ENCODE measurements around the gene ZNF208. TPM values are rescaled to one million over a fixed set of nuclear protein-coding genes. Genes with fewer than 3 reads are reported as not detected.
A peak's percentile ranks its signal among the peaks of the same experiment; 100 is the strongest.
"Not testable (repeated sequence)": the region's sequence is repeated elsewhere in the genome, so short reads cannot be mapped to it uniquely, and the experiment has no call there.

The ZNF208 gene
- 20.7 TPM for total RNA-seq
- long read RNA-seq, partial matches to known transcripts = 2 of 12 reads
- long read RNA-seq, other reads (novel, unspliced or antisense) = 9 of 12 reads

DNA sequence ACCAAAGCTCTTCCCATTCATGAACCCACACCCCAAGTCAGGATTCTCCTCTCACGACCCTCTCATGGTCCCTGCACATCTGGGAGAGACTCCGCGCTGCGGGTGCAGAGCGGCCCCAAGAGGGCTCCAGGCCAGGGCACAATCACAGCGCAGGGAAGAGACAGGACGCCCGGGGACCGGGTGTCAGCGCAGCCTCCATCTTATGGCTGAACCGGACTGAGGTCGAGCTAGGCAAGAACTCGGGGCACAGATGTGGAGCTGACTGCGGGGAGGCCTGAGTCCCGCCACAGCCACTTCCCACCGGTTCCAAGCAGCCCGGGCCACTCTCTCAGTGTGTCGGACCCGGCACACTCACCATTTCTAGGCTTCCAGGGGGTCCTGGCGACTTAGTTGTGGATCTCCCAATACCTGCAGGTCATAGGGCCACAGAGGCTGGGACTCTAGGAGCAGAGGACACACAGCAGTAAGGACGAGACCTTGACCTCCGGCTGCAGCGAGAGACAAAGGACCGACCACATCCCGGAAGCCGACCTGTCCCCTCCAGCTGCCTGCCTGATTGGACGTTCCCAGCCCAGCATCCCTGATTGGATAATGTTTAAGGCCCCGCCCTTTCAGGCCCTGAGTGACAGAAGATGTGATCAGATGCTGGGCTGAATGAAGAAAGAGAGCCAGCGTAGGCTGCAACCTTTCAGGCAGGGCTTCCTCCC, at the start of gene ZNF208:
Gene ZNF208, minus strand, starts transcription at position 507 of the 707 bp plus-strand sequence. Its CDS starts 149 bp downstream, at position 358.
- DNase-seq (peak; percentile 81), ATAC-seq (ENCODE audit: poor library complexity) (peak; percentile 98)
- intact Hi-C loops (cut with DNase I) = not testable (repeated sequence)

DNA sequence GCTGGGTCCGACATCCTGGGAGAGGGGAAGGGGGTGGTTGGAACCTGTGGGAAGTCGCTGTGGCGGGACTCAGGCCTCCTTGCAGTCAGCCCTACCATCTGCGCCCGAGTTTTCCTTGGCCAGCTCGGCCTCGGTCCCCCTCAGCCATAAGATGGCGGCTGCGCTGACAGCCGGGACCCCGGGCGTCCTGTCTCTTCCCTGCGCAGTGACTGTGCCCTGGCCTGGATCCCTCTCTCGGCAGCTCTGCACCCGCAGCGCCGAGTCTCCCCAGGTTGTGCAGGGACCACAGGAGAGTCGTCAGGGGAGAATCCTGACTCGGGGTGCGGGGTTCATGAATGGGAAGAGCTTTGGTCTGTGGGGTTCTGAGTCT, 41.9 kb upstream of the ZNF208 start:
- ATAC-seq (ENCODE audit: poor library complexity) = peak; percentile 64
- intact Hi-C loops (cut with DNase I) = no loop called here
- peak; percentile 48 for DNase-seq

DNA sequence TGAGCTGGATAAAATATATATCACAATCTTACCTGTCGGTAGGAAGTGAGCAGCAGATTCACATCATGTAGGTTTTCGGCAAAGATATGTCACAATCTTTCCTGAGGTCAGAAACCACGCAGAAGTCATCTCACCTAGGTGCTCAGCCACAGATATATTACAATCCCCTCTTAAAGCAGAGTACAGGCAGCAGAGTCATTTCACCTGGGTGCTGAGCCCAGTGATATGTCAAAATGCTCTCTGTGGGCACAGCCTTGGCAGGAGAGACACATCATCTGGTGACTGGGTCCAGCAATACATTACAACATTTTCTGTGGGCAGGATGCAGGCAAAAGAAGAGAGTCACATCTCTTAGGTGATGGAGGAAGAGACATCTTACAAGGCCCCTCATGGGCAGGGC, 30.4 kb upstream of the ZNF208 start:
- intact Hi-C loops (cut with DNase I); ATAC-seq (ENCODE audit: poor library complexity); DNase-seq: not testable (repeated sequence)

DNA sequence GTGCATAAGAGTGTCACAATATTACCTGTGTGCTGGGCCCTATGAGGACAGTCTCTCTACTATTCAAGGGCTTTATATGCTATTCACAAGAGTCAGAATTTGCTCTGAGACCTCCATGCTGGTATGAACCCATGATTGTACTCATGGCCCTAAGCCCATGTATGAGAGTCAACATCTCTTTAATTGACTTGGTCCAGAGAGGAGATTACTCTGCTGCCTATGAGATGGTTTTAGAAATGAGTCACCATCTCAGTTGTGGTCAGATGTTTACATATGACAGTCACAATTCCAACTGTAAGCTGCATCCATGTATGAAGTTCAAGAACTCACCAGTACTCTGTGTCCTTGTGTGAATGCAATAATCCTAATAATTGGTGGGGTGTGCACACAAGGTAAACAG, 19.9 kb upstream of the ZNF208 start:
- no peak for ATAC-seq (ENCODE audit: poor library complexity)
- intact Hi-C loops (cut with DNase I) = no loop called here
- DNase-seq = no peak

DNA sequence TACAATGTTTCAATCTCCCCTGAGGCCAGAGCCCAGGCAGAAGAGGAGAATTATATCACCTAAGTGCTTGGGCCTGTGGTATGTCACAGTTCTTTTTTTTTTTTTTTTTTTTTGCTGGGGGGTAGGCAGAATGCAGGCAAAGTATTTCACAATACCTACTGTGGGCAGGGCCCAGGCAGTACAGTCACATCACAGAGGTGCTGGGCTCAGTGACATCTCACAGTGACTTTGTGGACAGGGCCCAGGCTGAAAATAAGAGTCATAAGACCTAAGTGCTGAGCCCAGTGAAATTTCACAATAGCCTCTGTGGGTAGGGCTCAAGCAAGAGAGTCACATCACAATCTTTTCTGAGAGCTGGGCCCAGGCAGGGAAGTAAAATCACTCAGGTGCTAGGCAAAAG, 15.9 kb upstream of the ZNF208 start:
- intact Hi-C loops (cut with DNase I) = no loop called here
- ATAC-seq (ENCODE audit: poor library complexity) = peak; percentile 60
- no peak for DNase-seq

DNA sequence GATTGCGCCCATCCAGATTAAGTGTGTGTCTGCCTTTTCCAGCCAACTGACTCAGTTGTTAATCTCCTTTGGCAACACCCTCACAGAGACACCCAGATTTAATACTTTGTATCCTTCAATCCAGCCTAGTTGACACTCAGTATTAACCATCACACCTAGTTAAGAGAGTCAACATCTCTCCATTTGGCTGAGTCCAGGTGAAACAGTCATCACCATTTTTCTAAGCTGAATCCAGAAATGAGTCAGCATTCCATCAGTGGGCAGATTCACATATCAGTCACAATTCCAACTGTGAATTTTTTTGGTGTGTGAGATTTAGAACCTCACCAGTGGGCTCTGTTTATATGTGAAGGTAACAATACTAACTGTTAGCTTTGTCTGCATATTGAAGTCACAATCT, 14.8 kb upstream of the ZNF208 start:
- ATAC-seq (ENCODE audit: poor library complexity); intact Hi-C loops (cut with DNase I); DNase-seq: not testable (repeated sequence)

DNA sequence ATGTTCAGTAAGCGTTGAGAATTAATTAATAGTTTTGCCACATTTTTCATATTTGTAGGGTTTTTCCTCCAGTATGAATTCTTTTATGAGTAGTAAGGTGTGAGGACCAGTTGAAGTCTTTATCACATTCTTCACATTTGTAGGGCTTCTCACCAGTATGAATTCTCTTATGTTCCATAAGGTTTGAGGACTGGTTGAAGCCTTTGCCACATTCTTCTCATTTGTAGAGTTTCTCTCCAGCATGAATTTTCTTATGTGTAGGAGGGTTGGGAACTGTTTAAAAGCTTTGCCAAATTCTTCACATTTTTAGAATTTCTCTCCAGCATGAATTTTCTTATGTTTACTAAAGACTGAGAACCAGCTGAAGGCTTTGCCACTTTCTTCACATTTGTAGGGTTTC, 40.3 kb downstream of the ZNF208 start:
- no peak for DNase-seq
- ATAC-seq (ENCODE audit: poor library complexity) = no peak
- intact Hi-C loops (cut with DNase I) = no loop called here

DNA sequence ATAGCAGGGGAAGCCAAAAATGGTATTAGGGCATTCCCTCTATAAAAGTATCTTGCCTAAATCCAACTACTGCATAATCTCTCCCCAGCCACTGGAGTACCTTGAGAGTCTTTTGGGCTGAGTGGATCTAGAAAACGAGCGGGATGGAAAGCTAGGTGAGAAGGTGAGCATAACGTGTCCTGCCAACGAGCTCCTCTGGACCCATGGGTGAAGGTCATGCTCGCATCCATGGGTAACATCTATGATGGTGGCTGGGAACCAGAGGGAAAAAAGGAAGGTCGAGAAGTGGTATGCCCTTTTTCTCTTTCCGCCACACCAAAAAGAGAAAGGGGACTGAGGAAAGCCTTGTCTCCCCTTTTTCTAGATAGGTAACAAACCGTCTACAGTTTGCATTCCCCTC, 63.0 kb downstream of the ZNF208 start:
- ATAC-seq (ENCODE audit: poor library complexity) (no peak), DNase-seq (no peak)
- intact Hi-C loops (cut with DNase I) = no loop called here

DNA sequence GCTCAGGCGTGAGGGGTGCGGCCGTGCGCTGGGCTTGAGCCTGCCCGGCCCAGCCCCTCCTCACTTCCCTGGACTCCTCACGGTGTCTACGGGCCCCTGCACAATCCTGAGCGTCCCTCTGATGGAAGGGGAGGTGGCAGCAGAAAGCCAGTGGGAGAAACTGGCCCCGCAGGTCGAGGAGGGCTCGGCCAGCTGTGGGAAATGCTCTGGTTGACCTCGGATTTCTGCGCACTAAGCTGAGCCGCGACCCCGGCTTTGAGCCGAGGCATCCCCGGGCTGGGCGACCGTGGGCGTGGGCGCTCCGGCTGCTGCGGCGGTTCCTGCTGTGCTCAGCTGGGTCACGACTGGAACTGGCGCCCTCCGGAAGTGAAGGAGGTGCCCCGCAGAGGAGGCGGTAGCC, 70.1 kb downstream of the ZNF208 start:
- ATAC-seq (ENCODE audit: poor library complexity) (no peak), DNase-seq (no peak)

DNA sequence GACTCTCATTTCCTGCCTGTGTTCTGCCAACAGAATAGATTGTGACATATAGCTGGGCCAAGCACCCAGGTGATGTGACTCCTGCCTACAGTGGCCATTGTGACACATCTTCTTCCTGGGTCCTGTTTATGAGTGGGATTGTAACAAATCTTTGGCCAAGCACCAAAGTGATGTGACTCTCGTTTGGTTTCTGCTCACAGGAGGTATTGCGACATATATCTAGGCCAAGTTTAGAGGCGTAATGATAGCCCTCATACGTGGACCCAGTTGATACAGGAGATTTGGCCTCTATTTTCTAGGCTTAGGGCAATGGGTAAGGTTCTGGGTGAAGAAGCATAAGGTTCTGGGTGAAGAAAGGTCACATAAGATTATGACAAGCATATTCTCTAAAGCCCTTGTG, 76.2 kb downstream of the ZNF208 start:
- DNase-seq (no peak), ATAC-seq (ENCODE audit: poor library complexity) (no peak)
- intact Hi-C loops (cut with DNase I) = no loop called here

More for the DNA sequence above, 70.1 kb downstream of the ZNF208 start:
- intact Hi-C loops (cut with DNase I) = no loop called here

DNA sequence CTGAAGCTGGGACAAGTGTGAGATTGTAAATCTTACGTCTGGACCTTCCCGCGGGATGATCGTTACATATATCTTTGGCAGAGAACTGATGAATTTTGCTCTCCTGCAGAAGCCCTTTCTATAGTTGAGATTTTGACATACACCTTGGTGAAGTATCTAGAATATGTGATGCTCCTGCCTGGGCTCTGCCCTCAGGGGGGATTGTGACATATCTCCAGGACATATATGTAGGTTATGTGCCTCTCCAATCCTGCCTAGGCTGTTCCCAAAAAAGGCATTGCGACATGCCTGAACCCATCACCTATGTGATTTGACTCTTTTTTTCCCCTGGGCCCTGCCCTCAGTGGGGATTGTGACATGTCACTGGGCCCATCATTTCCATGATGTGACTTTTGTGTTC, 76.6 kb downstream of the ZNF208 start:
- ATAC-seq (ENCODE audit: poor library complexity) = no peak

DNA sequence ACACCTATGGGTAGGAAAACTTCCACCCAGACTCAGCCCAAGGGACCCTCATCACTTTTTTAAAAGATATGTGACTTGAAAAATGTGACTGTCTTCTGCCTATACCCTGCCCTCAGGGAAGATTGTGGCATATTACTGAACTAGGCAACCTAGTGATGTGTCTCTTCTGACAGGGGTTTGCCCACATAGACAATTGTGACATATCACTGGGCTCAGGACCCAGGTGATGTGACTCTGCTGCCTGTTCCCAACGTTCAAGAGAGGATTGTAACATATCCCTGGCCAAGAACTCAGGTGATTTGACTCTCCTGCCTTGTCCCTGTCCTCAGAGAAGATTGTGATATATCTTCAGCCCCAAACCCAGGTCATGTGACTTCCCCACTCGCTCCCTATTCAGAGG, 88.5 kb downstream of the ZNF208 start:
- ATAC-seq (ENCODE audit: poor library complexity) (no peak), DNase-seq (no peak)
- intact Hi-C loops (cut with DNase I) = no loop called here

More for the DNA sequence above, 76.6 kb downstream of the ZNF208 start:
- intact Hi-C loops (cut with DNase I) = no loop called here
- DNase-seq = no peak

DNA sequence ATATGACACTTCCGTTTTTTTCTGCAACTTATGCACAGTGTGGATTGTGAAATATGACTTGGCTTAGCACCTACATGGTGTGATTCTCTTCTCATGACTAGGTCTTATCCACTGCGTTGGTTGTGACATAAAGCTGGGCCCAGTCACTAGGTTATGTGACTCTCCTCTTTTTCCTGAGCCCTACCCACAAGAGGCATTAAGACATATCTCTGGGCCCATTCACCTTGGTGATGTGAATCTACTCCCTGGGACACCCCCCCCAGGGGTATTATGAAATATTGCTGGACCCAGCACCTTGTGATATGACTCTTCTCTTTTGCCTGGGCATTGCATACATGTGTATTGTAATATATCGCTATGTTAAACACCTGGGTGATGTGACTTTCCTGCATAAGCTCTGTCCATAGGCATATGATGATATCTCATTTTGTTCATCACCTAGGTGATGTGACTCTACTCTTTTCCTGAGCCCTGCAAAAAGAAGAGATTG, 89.0 kb downstream of the ZNF208 start:
- intact Hi-C loops (cut with DNase I) = no loop called here
- DNase-seq = no peak
- ATAC-seq (ENCODE audit: poor library complexity) = no peak

DNA sequence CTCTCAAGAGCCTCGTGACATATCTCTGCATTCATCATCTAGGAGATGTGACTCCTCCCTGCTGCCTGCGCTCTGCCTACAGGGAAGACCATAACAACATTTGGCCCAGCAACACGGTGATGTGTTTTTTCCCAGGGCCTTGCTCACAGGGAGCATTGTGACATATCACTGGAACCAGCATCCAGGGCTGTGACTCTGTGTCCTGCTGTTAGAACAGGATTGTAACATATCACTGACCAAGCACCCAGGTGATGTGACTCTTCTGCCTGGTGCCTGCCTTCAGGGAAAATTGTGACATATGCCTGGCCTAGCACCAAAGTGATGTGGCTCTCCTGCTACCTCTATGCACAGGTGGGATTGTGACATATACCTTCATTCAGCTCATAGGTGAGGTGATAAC, 95.3 kb downstream of the ZNF208 start:
- DNase-seq (no peak), ATAC-seq (ENCODE audit: poor library complexity) (no peak)
- intact Hi-C loops (cut with DNase I) = no loop called here

DNA sequence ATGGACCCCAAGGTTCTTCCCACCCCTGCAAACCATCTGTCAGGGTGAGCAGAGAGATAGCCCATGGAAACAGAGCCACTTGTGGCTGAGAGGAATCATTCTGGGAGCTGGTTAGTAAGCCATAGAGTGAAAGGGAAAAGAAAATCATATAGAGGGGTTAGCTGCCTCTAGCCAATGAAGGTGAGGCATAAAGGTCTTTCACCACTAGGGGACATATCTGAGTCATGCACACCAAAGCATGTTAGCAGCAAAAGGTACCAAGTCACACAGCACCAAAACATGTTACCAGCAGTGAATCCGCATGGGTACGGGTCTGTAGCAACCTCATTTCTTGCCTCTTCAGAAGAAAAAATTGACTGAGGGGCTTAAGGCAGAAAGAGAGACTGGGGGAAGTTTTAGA, 98.1 kb downstream of the ZNF208 start:
- DNase-seq = no peak
- no peak for ATAC-seq (ENCODE audit: poor library complexity)
- intact Hi-C loops (cut with DNase I) = no loop called here

DNA sequence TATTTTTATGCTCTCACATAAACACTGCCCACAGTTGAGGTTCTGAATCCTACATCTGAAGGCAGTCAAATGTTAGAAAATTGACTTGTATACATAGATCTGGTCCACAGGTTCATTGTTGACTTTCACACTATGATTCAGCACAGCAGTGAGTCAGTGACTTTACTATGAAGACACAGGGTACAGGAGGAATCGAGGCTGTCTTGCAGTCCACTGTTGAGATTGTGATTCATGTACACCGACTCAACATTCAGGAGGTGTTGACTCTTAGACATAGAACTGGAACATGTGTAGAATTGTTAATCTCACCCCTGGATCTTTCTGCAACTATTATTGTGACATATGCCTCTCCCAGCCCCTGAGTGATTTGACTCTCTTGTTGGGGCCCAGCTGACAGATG, 100.4 kb downstream of the ZNF208 start:
- intact Hi-C loops (cut with DNase I) = no loop called here
- no peak for ATAC-seq (ENCODE audit: poor library complexity)

DNA sequence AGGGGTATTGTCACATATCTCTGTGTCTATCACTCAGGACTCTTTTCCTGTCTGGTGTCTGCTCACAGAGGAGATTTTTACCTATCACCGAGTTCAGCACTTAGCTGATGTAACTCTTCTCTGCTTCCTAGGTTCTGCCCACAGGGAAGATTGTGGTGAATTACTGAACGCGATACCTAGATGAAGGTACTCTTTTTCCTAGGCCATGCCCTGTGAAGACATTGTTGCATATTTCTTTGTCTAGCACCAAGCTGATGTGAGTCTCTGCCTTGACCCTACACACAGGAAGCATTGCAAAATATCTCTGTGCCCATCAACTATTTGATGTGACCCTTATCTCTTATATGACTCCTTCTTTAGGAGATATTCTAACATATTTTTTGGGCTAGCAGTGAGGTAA, 102.7 kb downstream of the ZNF208 start:
- DNase-seq = no peak
- no peak for ATAC-seq (ENCODE audit: poor library complexity)
- intact Hi-C loops (cut with DNase I) = no loop called here

More for the DNA sequence above, 100.4 kb downstream of the ZNF208 start:
- no peak for DNase-seq

DNA sequence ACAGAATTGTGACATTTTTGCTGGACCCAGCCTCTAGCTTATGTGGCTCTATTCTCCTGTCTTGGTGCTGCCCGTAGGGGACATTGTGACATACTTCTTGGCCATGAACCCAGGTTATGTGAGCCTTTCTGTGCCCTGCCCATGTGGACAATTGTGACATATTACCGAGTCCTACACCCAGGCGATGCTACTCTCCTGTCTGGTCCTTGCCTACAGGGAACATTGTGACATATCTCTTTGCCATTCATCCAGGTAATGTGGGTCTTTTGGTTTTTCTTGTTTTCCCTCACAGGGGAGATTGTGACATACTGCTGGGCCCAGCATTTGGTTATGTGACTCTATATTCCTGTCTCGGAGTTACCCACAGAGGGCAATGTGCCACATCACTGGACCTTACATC, 103.2 kb downstream of the ZNF208 start:
- DNase-seq = no peak
- intact Hi-C loops (cut with DNase I) = no loop called here
- no peak for ATAC-seq (ENCODE audit: poor library complexity)

DNA sequence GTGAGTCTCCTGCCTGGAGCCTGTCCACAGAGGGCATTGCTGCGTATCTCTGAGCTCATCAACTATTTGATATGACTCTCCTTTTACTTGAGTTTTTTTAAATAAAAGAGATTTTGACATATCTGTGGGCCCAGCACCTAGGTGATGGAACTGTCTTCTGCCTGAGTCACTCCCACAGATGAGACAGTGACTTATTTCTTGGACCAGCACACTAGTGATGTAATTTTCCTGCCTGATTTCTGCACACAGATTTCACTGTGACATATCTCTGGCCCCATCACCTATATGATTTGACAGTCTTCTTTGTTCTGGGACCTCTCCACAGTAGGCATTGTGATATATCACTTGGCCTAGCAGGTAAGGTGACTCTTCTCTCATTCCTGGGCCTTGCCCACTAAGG, 108.2 kb downstream of the ZNF208 start:
- intact Hi-C loops (cut with DNase I) = no loop called here
- DNase-seq = no peak
- no peak for ATAC-seq (ENCODE audit: poor library complexity)

DNA sequence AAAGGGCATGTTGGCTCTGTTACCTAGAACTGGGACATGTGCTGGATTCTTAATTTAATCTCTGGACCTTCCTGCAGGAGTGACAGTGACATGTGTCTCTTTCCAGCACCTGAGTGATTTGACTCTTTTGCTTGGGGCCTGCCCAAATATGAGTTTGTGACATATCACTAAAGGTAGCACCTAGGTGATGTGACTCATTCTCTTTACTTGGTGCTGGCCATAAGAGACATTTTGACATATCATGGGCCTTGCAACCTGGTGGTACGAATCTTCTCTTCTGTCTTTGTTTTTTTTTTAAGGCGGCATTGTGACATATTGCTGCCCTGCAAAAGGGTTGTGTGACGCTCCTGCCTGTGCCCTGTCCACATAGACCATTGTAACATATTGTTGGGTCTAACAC, 108.9 kb downstream of the ZNF208 start:
- ATAC-seq (ENCODE audit: poor library complexity) (no peak), DNase-seq (no peak)
- intact Hi-C loops (cut with DNase I) = no loop called here

DNA sequence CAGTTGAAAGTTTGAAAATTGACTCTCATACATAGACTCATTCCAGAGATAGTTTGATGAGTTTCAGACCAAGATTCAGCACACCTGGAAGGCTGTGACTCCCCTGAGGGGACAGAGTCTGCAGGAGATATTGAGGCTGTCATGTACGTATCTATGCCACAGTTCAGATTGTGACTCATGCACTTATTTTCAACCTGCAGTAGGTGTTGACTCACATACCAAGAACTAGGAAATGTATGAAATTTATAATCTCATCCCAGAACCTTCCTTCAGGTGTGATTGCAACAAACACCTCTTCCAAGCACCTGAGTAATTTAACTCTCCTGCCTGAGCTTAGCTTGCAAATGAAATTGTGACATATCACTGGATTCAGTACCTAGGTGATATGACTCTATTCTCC, 110.3 kb downstream of the ZNF208 start:
- DNase-seq = no peak
- intact Hi-C loops (cut with DNase I) = no loop called here
- ATAC-seq (ENCODE audit: poor library complexity) = no peak

Measured in Right ventricle myocardium superior (tissue), 1 donor.